Activated CD8-positive, alpha-beta memory T cell treated with anti-CD3 and anti-CD28 coated beads, Interleukin-2, amount 50 U/mL, for 1 hour (primary cell): ENCODE measurements around the gene DDX31.
A peak's percentile ranks its signal among the peaks of the same experiment; 100 is the strongest.

Experiments
- DNase-seq: peaks from one replicate; pipeline ENCODE4 v3.0.0-alpha.2; 2020; ENCODE audit errors: extremely low read depth

Gene DDX31

GRCh38 chr9:132673355-132673754 is 3.6 kb upstream of the DDX31 start:
- no peak for DNase-seq

DNA sequence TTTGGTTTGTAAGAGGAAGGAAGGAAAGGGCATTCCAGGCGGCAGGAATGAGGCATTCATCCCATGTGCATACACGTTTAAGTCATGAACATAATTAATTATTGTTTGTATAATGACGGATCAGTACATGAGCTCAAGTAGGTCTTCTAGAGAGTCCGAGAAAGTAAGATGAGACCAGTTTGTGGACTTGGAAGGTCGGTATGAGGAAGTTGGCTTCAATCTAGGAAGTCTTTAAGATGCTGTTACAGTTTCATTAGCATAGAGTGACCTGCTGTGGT is 2.6 kb upstream of the DDX31 start:
- DNase-seq: no peak

DNA sequence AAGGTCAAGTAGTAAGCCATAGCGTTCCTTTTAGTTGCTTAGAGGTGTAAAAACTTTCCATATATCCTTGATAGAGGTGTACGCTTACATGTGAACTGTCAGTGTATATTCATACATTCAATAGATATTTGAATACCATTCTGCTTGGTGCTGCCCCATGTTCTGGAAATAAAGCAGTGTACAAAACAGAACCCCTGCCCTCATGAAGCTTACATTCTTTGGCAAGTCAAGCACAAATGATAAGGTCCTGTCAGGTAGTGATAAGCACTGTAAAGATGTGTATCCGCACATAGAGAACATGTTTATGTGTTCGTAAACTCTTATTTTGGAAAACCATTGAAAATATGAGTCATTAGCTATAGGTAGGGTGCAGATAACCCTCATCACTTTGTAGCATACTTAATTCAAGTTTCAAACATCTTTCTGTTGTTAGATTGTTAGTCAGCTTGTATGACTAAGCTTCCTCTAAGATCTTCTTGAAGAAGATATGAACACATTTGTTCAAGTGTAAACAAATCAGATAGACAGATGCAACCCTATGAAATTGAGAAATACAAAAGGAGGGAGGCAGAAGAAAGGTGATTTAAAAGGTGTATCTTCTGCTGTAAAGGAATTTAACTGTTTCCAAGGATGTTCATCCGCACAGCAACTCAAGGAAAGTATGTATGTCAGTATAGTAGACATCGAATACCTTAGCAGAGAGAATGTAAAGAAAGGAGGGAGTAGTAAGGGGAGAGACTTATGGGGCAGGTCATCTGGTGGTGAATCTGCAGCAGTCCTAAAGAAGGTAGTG is 2.0 kb upstream of the DDX31 start:
- DNase-seq: no peak

- DNase-seq: peak; percentile 36
Observed at GRCh38 chr9:132670457-132671391, 941 bp upstream of the DDX31 start, which contains the start of gene GTF3C4. GTF3C4 (plus strand) TSS chr9:132670464; CDS start chr9:132670599, 135 bp downstream.

GRCh38 chr9:132669319-132669697 is 475 bp downstream of the DDX31 start:
- no peak for DNase-seq

GRCh38 chr9:132663851-132664250 is 5.9 kb downstream of the DDX31 start:
- DNase-seq: no peak

GRCh38 chr9:132663117-132663516 is 6.7 kb downstream of the DDX31 start:
- no peak for DNase-seq

GRCh38 chr9:132662152-132662945 is 7.4 kb downstream of the DDX31 start:
- DNase-seq: no peak

- no peak for DNase-seq
Observed at GRCh38 chr9:132656299-132656698, 13.5 kb downstream of the DDX31 start.

DNA sequence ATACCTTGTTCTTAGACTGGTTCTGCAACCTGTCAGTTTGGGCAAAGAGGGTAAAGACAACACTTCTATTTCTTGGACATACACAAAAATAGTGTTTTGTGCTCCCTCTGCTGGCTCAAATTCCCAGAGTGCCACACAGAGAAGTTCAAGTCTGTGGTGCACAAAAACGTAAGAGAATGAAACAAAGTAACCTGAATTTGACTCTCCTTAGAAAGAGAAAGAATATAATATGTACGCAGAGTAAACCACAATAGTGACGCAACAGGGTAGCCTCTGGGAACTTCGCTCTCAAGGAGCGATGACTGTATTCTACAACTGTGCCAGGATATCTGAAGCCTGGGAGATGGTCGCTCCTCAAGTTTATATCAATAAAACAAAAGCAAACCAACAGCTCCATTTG is 18.5 kb downstream of the DDX31 start:
- no peak for DNase-seq

- DNase-seq: no peak
Observed at GRCh38 chr9:132648685-132649084, 21.1 kb downstream of the DDX31 start.

DNA sequence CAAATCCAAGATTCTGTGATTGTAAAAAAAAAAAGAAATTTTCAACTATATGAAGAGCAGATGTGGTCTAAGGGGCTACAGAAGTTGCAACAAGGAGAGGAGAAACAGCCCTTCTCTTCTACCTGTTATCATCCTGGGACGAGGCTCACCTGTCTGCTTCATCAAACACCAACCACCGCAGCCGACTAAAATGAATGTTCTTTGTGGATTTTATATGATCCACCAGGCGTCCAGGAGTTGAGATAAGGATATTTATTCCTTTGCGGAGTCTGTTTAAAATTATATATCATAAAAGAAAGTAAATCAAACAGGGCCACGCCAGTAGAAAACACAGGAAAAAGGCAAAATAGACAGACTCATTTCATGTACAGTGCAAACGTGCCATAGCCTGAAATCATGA is 21.5 kb downstream of the DDX31 start:
- no peak for DNase-seq

GRCh38 chr9:132647806-132648205 is 22.0 kb downstream of the DDX31 start:
- DNase-seq: no peak

- no peak for DNase-seq
Observed at GRCh38 chr9:132647355-132647754, 22.4 kb downstream of the DDX31 start.

DNA sequence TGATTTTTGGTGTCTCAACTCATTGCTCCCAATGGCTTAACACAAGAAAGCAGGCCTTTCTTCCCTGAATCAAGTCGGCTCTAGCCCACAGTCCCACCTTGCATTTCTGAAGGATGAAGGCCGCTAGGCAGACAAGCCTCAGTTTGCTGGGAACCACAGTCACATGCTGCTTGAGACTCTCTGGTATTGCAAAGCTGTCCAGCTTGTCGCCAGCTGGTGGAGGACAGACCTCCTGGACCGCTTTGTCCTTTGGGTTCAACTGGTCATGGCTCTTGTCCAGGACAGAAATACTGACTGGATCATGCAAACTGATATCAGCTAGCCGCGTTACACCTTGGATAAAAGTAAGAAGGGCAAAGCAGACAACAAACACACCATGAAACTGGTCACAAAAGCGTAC is 23.1 kb downstream of the DDX31 start:
- no peak for DNase-seq

GRCh38 chr9:132645711-132646110 is 24.1 kb downstream of the DDX31 start:
- DNase-seq: no peak

DNA sequence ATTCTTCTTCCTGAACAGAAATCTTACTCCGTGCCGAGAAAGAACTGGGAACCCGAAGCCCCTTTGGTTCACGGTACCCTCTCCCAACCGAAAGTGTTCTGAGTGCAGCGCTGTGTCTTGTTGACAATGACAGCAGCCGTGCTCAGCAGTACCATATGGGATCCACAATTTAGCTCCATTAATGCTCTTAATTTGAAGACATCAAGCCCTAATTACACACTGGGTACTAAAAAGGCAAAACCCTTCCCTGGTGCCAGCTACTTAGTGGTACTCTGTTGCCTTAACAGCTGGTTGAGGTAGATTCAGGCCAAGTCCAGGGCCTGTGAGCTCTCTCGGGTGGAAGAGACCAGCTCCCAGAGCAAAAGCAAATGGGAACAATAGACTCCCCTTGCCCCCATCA is 24.5 kb downstream of the DDX31 start:
- no peak for DNase-seq

DNA sequence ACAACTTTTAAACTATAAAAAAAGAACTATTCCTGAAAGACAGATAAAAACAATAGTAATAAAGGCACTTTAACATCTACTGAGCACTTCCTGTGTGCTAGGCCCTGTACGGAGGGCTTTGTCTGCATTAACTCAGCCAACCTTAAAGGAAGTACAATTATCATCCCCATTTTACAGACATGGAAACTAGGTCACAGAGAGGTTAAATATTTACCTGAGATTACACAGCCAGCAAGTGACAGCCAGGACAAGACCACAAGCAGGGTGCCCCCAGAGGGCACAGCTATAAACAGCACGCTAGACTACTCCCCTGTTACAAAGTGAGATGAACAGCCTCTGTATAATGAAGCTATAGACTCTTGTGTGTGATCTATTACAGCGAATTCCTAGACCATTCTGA is 25.5 kb downstream of the DDX31 start:
- DNase-seq: no peak

DNA sequence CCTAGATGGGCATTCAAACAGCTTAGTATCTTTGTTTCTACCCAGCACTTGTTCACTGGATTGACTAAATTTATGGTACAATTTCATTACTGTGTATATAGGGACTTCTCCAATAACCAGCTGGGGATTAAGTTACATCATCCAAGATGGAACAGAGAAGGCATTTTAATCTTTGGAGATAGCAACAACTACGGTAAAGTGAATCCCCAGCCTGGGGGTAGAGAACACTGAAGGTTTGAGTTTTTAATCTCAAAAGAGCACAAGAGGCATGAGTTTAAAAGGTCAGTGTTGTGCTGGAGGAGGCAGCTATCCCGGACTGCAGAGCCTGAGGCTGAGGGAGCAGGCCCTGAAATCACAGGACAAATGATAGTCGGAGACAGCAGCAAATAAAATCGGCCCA is 28.6 kb downstream of the DDX31 start:
- no peak for DNase-seq

DNA sequence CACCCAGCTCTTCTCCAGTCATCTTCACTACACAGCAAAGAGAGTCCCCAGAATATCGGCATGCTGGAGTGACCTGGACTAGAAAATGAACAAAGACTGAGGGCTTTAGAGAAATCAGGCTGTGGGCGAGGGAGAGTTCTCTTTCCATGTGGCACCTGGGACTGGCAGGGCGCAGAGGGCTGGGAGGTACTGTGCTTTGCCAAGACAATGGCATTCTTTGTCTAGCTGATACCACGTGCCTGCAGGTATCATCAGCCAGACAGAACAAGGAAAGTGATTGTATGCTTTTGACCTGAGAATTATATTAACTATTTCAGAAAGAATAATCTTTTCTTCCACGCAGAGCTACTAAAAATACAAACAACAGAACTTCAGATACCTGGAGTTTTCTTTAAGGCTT is 30.5 kb downstream of the DDX31 start:
- no peak for DNase-seq

- DNase-seq: no peak
Observed at GRCh38 chr9:132638240-132638639, 31.5 kb downstream of the DDX31 start.

DNA sequence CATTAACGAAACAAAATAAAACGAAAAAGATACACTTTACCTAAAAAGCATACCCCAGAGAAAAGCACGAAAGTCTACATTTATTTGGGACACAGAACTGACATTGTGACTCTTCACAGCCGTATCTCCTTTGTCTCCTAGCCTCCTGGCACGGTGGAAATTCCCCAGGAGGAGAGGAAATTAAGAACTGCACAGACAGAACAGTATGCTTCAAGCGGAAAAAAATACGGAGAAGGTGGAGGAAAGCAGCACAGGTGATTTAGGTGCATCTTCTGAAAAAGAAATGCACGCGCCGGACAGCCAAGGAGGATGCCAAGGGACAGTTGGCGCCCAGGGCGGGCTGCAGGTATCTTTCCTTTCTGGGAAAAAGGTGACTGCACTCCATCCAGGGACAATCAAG is 32.0 kb downstream of the DDX31 start:
- no peak for DNase-seq
